ENCODE data around the gene NXNL1. TPM values are rescaled to one million over a fixed set of nuclear protein-coding genes. Genes with fewer than 3 reads are reported as not detected.

Gene NXNL1
- total RNA-seq, 1 donor from 2014 or later = not detected

- Histone ChIP-seq H3K36me3 (ENCODE audit: control insufficient read depth, insufficient read depth, low read length) (no peaks in the 10 kb centered on the region), H3K27me3 (ENCODE audit: control insufficient read depth, insufficient read depth, low read length) (peaks cover 5% of the 10 kb centered on the region), H3K4me3 (ENCODE audit: low read depth, low read length) (no peak overlapping the region)
- no peak for TF ChIP-seq CTCF (IDR thresholded peaks at IDR 0.05; ENCODE audit: insufficient read depth, low read length, poor library complexity, severe bottlenecking)
- DNase-seq (ENCODE audit: low read depth) = no peak
Observed at GRCh38 chr19:17467471-17468301, 7.0 kb upstream of the NXNL1 start.

GRCh38 chr19:17466487-17466850, 5.7 kb upstream of the NXNL1 start:
- no peak for TF ChIP-seq CTCF (IDR thresholded peaks at IDR 0.05; ENCODE audit: insufficient read depth, low read length, poor library complexity, severe bottlenecking)
- H3K4me3 ChIP-seq (ENCODE audit: low read depth, low read length) = no peak overlapping the region
- H3K27me3 ChIP-seq (ENCODE audit: control insufficient read depth, insufficient read depth, low read length) = peaks cover 3% of the 10 kb centered on the region
- no peaks in the 10 kb centered on the region for H3K36me3 ChIP-seq (ENCODE audit: control insufficient read depth, insufficient read depth, low read length)
- DNase-seq (ENCODE audit: low read depth) = no peak

DNA sequence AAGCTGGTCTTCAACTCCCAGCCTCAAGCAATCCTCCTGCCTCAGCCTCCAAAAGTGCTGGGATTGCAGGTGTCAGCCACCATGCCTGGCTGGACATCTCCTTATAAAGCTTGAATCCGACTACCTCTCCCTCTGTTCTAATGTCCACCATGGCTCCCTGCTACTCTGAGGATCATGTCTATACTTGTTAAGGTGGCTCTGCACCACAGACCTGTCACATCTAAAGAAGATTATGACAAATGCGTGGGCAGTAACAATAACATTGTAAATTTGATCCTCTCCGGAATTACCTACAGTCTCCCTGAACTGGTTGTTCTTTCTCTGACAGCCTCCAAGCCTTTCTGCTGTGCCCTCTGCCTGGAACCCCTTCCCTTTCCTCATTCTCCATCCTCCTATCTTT, 1.8 kb downstream of the NXNL1 start:
- Histone ChIP-seq H3K4me3 (ENCODE audit: low read depth, low read length) (no peak overlapping the region), H3K36me3 (ENCODE audit: control insufficient read depth, insufficient read depth, low read length) (no peaks in the 10 kb centered on the region), H3K27me3 (ENCODE audit: control insufficient read depth, insufficient read depth, low read length) (peaks cover 27% of the 10 kb centered on the region)
- DNase-seq (ENCODE audit: low read depth) = no peak
- no peak for TF ChIP-seq CTCF (IDR thresholded peaks at IDR 0.05; ENCODE audit: insufficient read depth, low read length, poor library complexity, severe bottlenecking)

DNA sequence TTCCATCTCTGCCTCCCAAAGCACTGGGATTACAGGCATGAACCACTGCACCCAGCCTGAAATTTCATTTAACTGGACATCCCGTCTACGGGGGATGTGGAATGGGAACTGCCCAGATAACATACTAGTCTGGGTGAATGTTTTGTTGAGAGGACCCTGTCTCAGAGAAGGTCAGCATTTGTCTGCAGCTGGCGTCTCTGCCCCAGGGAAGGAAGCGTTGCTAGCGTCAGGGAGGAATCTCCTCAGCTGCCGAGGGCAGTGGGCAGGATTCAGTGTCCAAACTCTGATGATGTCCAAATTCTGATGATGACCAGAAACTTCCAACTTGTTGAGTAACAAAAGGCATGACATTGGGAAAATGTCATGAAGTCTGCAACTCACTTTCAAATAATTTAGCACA, 3.1 kb downstream of the NXNL1 start:
- no peak for DNase-seq (ENCODE audit: low read depth)
- no peaks in the 10 kb centered on the region for H3K36me3 ChIP-seq (ENCODE audit: control insufficient read depth, insufficient read depth, low read length)
- H3K4me3 ChIP-seq (ENCODE audit: low read depth, low read length) = no peak overlapping the region
- no peak for TF ChIP-seq CTCF (IDR thresholded peaks at IDR 0.05; ENCODE audit: insufficient read depth, low read length, poor library complexity, severe bottlenecking)
- H3K27me3 ChIP-seq (ENCODE audit: control insufficient read depth, insufficient read depth, low read length) = peaks cover 35% of the 10 kb centered on the region

DNA sequence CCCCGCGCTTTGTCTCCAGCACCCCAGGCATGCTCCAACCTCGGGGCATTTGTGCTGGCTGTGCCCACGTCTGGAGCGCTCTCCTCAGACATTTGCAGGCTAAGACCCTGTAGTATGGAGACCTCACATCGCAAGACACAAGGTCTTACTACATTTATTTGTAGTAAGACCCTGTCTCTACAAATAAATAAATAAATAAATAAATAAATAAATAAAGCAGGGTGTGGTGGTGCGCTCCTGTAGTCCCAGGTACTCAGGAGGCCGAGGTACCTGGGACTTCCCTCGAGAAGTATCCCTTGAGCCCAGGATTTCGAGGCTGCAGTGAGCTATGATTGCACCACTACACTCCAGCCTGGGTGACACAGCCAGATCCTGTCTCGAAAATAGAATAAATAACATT, 4.6 kb downstream of the NXNL1 start:
- TF ChIP-seq CTCF (IDR thresholded peaks at IDR 0.05; ENCODE audit: insufficient read depth, low read length, poor library complexity, severe bottlenecking) = no peak
- DNase-seq (ENCODE audit: low read depth) = no peak
- Histone ChIP-seq H3K4me3 (ENCODE audit: low read depth, low read length) (no peak overlapping the region), H3K36me3 (ENCODE audit: control insufficient read depth, insufficient read depth, low read length) (no peaks in the 10 kb centered on the region), H3K27me3 (ENCODE audit: control insufficient read depth, insufficient read depth, low read length) (peaks cover 35% of the 10 kb centered on the region)

Measured in kidney epithelial cell (primary cell).